SK-N-SH treated with all-trans-retinoic acid at 6 μM for 48 hours (cell line): ENCODE measurements around the gene EFL1.

Experiments
- ATAC-seq: fragments of 200-7000 bp; cut with Tn5 transposase; 3 replicates; pipeline ENCODE4 v1.9.1; 2020; ENCODE audit warnings: mild to moderate bottlenecking, moderate library complexity
- ARNTL ChIP-seq: fragments of 450-650 bp; formaldehyde crosslinking; IDR thresholded peaks from 2 replicates; pipeline ENCODE4 v1.5.0; 2020; ENCODE audit warnings: low read depth, mild to moderate bottlenecking, moderate library complexity, borderline replicate concordance
- BACH2 ChIP-seq: fragments of 250-450 bp; sonication (Bioruptor Pico); IDR thresholded peaks from 2 replicates; pipeline ENCODE4 v1.9.0; 2021; ENCODE audit warnings: mild to moderate bottlenecking, borderline replicate concordance
- CSDC2 ChIP-seq: fragments of 250-450 bp; sonication (Bioruptor Pico); IDR thresholded peaks from 2 replicates; pipeline ENCODE4 v1.5.0; 2020; ENCODE audit warnings: mild to moderate bottlenecking, moderate library complexity
- ISL1 ChIP-seq: fragments of 250-450 bp; sonication (Bioruptor Pico); IDR thresholded peaks from 2 replicates; pipeline ENCODE4 v2.1.2; 2022; ENCODE audit warnings: mild to moderate bottlenecking, moderate library complexity
- OSR1 ChIP-seq: fragments of 250-450 bp; sonication (Bioruptor Pico); IDR thresholded peaks from 2 replicates; pipeline ENCODE4 v1.8.0; 2022; ENCODE audit warnings: moderate library complexity, mild to moderate bottlenecking, inconsistent platforms
- SNAI2 ChIP-seq: fragments of 250-450 bp; sonication (Bioruptor Pico); IDR thresholded peaks from 2 replicates; pipeline ENCODE4 v1.5.0; 2020; ENCODE audit warnings: mild to moderate bottlenecking, moderate library complexity
- TCF4 ChIP-seq: fragments of 250-450 bp; sonication (Bioruptor Pico); IDR thresholded peaks from 2 replicates; pipeline ENCODE4 v1.8.0; 2021; ENCODE audit warnings: mild to moderate bottlenecking, moderate library complexity, borderline replicate concordance
- ZC3H10 ChIP-seq: fragments of 250-450 bp; sonication (Bioruptor Pico); IDR thresholded peaks from 2 replicates; pipeline ENCODE4 v1.5.1; 2021; ENCODE audit warnings: mild to moderate bottlenecking, moderate library complexity
- ZFP30 ChIP-seq: fragments of 450-650 bp; formaldehyde crosslinking; IDR thresholded peaks from 2 replicates; pipeline ENCODE4 v1.5.0; 2022; ENCODE audit warnings: mild to moderate bottlenecking, moderate library complexity
- ZNF565 ChIP-seq: fragments of 450-650 bp; formaldehyde crosslinking; conservative IDR thresholded peaks from 2 replicates; pipeline ENCODE4 v1.5.0; 2020; ENCODE audit warnings: low read depth, mild to moderate bottlenecking, moderate library complexity
- ZNF70 ChIP-seq: fragments of 450-650 bp; formaldehyde crosslinking; IDR thresholded peaks from 2 replicates; pipeline ENCODE4 v1.5.0; 2020; ENCODE audit warnings: mild to moderate bottlenecking, moderate library complexity
- ZNF8 ChIP-seq: fragments of 450-650 bp; formaldehyde crosslinking; IDR thresholded peaks from 2 replicates; pipeline ENCODE4 v1.5.0; 2020; ENCODE audit warnings: mild to moderate bottlenecking, moderate library complexity
- TF ChIP-seq, protein P1 (sequence below): fragments of 250-450 bp; sonication (Bioruptor Pico); IDR thresholded peaks from 2 replicates; pipeline ENCODE4 v1.5.0; 2020; ENCODE audit warnings: mild to moderate bottlenecking, moderate library complexity
- TF ChIP-seq, protein P2 (sequence below): fragments of 250-450 bp; sonication (Bioruptor Pico); IDR thresholded peaks from 2 replicates; pipeline ENCODE4 v1.5.1; 2020; ENCODE audit warnings: low read depth, mild to moderate bottlenecking, moderate library complexity

EFL1 gene

DNA sequence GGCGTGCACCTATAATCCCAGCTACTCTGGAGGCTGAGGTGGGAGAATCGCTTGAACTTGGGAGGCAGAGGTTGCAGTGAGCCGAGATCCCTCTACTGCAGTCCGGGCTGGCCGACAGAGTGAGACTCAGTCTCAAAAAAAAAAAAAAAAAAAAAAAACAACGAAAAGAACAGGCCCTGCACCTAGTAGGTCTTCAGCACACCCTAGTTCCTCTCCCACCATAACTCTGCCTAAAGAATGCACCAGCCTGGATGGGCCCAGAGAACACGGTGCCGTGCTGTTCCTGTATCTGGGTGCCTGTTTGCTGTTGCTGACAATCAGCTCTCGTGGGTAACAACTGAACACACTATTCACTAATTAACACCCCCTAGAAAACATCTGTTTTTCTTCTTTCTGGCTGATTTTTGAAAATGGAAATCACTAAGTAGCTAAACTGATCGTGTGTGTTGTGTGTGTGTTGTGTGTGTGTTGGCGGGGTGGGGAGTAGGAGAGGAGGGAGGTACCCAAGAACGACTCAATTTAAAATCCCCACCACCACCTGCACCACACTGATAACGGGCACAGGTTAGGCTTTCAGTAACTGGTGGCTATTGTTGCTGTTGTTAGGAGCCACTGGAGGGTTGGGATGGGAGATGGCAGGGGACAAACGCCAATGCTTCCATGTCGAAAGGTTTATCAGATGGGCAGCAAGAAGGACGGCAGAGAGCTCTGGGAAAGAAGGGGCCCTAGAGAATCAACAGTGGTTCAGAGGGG is 176.1 kb downstream of the EFL1 start:
- TF ChIP-seq ZNF70 (CRISPR knock-in tag): no peak
- no peak for TF ChIP-seq ARNTL (CRISPR knock-in tag)
- TF ChIP-seq, protein P1, sequence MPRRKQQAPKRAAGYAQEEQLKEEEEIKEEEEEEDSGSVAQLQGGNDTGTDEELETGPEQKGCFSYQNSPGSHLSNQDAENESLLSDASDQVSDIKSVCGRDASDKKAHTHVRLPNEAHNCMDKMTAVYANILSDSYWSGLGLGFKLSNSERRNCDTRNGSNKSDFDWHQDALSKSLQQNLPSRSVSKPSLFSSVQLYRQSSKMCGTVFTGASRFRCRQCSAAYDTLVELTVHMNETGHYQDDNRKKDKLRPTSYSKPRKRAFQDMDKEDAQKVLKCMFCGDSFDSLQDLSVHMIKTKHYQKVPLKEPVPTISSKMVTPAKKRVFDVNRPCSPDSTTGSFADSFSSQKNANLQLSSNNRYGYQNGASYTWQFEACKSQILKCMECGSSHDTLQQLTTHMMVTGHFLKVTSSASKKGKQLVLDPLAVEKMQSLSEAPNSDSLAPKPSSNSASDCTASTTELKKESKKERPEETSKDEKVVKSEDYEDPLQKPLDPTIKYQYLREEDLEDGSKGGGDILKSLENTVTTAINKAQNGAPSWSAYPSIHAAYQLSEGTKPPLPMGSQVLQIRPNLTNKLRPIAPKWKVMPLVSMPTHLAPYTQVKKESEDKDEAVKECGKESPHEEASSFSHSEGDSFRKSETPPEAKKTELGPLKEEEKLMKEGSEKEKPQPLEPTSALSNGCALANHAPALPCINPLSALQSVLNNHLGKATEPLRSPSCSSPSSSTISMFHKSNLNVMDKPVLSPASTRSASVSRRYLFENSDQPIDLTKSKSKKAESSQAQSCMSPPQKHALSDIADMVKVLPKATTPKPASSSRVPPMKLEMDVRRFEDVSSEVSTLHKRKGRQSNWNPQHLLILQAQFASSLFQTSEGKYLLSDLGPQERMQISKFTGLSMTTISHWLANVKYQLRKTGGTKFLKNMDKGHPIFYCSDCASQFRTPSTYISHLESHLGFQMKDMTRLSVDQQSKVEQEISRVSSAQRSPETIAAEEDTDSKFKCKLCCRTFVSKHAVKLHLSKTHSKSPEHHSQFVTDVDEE: no peak
- no peak for TF ChIP-seq TCF4 (CRISPR knock-in tag)
- TF ChIP-seq SNAI2 (CRISPR knock-in tag): no peak
- no peak for TF ChIP-seq ISL1 (CRISPR knock-in tag)
- no peak for TF ChIP-seq ZC3H10
- TF ChIP-seq, protein P2, sequence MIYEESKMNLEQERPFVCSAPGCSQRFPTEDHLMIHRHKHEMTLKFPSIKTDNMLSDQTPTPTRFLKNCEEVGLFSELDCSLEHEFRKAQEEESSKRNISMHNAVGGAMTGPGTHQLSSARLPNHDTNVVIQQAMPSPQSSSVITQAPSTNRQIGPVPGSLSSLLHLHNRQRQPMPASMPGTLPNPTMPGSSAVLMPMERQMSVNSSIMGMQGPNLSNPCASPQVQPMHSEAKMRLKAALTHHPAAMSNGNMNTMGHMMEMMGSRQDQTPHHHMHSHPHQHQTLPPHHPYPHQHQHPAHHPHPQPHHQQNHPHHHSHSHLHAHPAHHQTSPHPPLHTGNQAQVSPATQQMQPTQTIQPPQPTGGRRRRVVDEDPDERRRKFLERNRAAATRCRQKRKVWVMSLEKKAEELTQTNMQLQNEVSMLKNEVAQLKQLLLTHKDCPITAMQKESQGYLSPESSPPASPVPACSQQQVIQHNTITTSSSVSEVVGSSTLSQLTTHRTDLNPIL: no peak
- no peak for TF ChIP-seq ZNF565 (CRISPR knock-in tag)
- TF ChIP-seq CSDC2: no peak
- no peak for TF ChIP-seq BACH2
- TF ChIP-seq OSR1 (CRISPR knock-in tag): no peak
- no peak for ATAC-seq

DNA sequence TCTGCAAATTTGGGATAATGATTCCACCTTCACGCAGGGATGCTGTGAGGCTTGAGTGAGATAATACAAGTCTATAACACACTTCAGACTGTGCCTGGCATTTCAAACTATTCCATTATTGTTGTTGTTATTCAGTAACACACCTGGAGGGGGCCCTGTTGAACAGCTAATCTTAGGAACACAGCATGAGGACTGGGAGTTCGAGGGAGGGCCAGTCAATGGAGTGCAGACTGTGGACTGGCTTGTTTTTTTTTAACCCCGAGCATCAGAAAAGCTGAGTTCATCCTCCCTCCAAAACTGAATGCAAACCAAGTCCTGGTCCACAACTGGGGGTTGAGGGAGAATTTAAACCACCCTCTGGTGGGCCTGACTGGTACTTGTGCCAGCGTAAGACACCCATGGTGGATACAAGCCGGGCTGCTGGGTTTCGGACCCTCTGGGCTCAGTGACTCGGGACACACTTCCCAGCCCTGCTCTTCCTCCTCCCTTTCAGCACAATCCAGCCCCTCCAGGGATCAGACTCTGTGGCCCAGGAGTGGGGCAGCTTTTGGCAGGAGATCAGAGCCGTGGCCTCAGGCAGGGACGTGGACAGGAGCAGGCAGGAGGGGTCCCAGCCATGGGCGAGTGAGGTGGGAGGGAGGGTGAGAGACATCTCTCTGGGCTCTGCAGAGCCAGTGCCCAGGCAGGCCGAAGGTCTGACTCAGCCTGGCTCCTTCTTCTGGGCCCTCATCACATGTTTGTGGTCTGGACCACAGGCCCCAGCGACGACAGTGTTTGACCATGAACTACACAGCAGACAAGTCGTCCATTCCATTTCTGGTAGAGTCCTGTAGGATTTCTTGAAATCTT is 180.4 kb downstream of the EFL1 start:
- TF ChIP-seq, protein P2: no peak
- peak; percentile 91 for ATAC-seq

DNA sequence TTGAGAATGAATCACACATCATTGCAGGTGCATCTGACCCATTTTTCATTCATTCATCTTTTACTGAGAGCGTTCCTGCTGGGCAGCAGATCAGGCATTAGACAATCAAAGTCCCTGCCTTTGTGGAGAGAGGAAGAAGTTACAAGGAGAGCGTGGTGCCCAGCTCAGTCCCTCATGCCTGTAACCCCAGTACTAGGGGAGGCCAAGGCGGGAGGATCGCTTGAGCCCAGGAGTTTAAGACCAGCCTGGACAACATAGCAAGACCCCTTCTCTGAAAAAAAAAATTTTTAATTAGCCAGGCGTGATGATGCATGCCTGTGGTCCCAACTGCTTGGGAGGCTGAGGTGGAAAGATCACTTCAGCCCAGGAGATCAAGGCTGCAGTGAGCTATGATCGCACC is 181.8 kb downstream of the EFL1 start:
- TF ChIP-seq TCF4 (CRISPR knock-in tag): no peak
- no peak for TF ChIP-seq ZNF8 (CRISPR knock-in tag)
- no peak for TF ChIP-seq ZFP30 (CRISPR knock-in tag)
- TF ChIP-seq, protein P1: no peak
- no peak for TF ChIP-seq ISL1 (CRISPR knock-in tag)
- no peak for ATAC-seq
